HepG2 (cell line): ENCODE measurements around the gene ORC3. TPM values are rescaled to one million over a fixed set of nuclear protein-coding genes. Genes with fewer than 3 reads are reported as not detected.

Source experiments
- ATM ChIP-seq: fragments of 450-650 bp; IDR thresholded peaks from 2 replicates; pipeline ENCODE4 v1.7.1; 2017; ENCODE audit warnings: mild to moderate bottlenecking, borderline replicate concordance
- CBX1 ChIP-seq: IDR thresholded peaks from one replicate; pipeline ENCODE4 v1.6.1; 2016; ENCODE audit warnings: antibody characterized with exemption, low read depth
- CBX2 ChIP-seq, 2 experiments: fragments of 200-600 bp in 1 of 2; sonication (generic); formaldehyde crosslinking in 1 of 2; IDR thresholded peaks; 2 replicates each; pipeline versions ENCODE4 v1.7.0 to v1.8.1; 2018 to 2022; ENCODE audit warnings: low read depth in 2 of 2, low read length in 1 of 2, mild to moderate bottlenecking in 1 of 2, missing genetic modification reagents in 1 of 2
- CCDC6 ChIP-seq: sonication (generic); formaldehyde crosslinking; IDR thresholded peaks from 2 replicates; pipeline ENCODE4 v1.8.1; 2022; ENCODE audit warnings: mild to moderate bottlenecking, missing genetic modification reagents, moderate library complexity
- JDP2 ChIP-seq: sonication (generic); formaldehyde crosslinking; IDR thresholded peaks from 2 replicates; pipeline ENCODE4 v1.8.1; 2022; ENCODE audit warnings: missing genetic modification reagents, borderline replicate concordance
- JUNB ChIP-seq: sonication (generic); formaldehyde crosslinking; IDR thresholded peaks from 2 replicates; pipeline ENCODE4 v1.8.0; 2022; ENCODE audit warnings: missing genetic modification reagents, mild to moderate bottlenecking, borderline replicate concordance
- KDM4B ChIP-seq: sonication (generic); formaldehyde crosslinking; IDR thresholded peaks from 2 replicates; pipeline ENCODE4 v1.4.0; 2020; ENCODE audit warnings: missing genetic modification reagents
- MBNL3 ChIP-seq: fragments of 250-450 bp; sonication (Bioruptor Pico); conservative IDR thresholded peaks from 2 replicates; pipeline ENCODE4 v1.8.0; 2022; ENCODE audit warnings: mild to moderate bottlenecking, inconsistent platforms
- NFATC3 ChIP-seq: sonication (generic); formaldehyde crosslinking; IDR thresholded peaks from 2 replicates; pipeline ENCODE4 v1.5.1; 2020; ENCODE audit warnings: mild to moderate bottlenecking, missing genetic modification reagents
- SMARCC2 ChIP-seq: fragments of 450-650 bp; IDR thresholded peaks from 2 replicates; pipeline ENCODE4 v1.6.1; 2017; ENCODE audit warnings: antibody characterized with exemption, mild to moderate bottlenecking
- SNRNP70 ChIP-seq: fragments of 200-400 bp; formaldehyde crosslinking; IDR thresholded peaks from 2 replicates; pipeline ENCODE4 v1.6.1; 2017; ENCODE audit warnings: mild to moderate bottlenecking, low read depth, low read length, moderate library complexity
- SP140L ChIP-seq: sonication (generic); formaldehyde crosslinking; IDR thresholded peaks from 2 replicates; pipeline ENCODE4 v1.4.0; 2020; ENCODE audit warnings: missing genetic modification reagents, borderline replicate concordance
- SRF ChIP-seq: IDR thresholded peaks from 2 replicates; pipeline ENCODE4 v1.6.1; 2011; ENCODE audit warnings: mild to moderate bottlenecking, low read depth, low read length, moderate library complexity
- TBP ChIP-seq: sonication (generic); formaldehyde crosslinking; IDR thresholded peaks from 2 replicates; pipeline ENCODE4 v1.5.0; 2020; ENCODE audit warnings: missing genetic modification reagents
- ZBTB1 ChIP-seq: sonication (generic); formaldehyde crosslinking; IDR thresholded peaks from 2 replicates; pipeline ENCODE4 v1.4.0; 2020; ENCODE audit warnings: missing genetic modification reagents, borderline replicate concordance
- ZFYVE20 ChIP-seq: sonication (generic); formaldehyde crosslinking; IDR thresholded peaks from 2 replicates; pipeline ENCODE4 v1.8.0; 2023; ENCODE audit warnings: low read depth, mild to moderate bottlenecking, moderate library complexity, missing genetic modification reagents, borderline replicate concordance
- ZNF382 ChIP-seq: sonication (generic); formaldehyde crosslinking; IDR thresholded peaks from 2 replicates; pipeline ENCODE4 v1.5.0; 2020; ENCODE audit warnings: missing genetic modification reagents, mild to moderate bottlenecking, borderline replicate concordance
- ZNF569 ChIP-seq: sonication (generic); formaldehyde crosslinking; IDR thresholded peaks from 2 replicates; pipeline ENCODE4 v1.5.0; 2020; ENCODE audit warnings: mild to moderate bottlenecking, missing genetic modification reagents, moderate library complexity, borderline replicate concordance
- polyA plus RNA-seq, 8 experiments: library from polyadenylated mRNA; depleted of rRNA in 3 of 8; stranded (reverse) in 7 of 8; unstranded in 1 of 8; fragments of >200 nt; fragmentation: Illumina TruSeq in 4 of 8; extraction: Trizol in 4 of 8; gene quantifications; 2 replicates each; pipeline versions ENCODE4 v1.2.1 to v1.2.3, GENCODE V29; 2011 to 2016; ENCODE audit warnings: low read depth in 4 of 8, missing spikeins in 1 of 8, mixed read lengths in 1 of 8; ENCODE audit not compliant: insufficient read depth in 1 of 8
- total RNA-seq, 5 experiments: library from RNA; depleted of rRNA; stranded (reverse); fragments of >200 nt; fragmentation: Illumina TruSeq; extraction: Trizol; gene quantifications; 2 replicates each; pipeline ENCODE4 v1.2.3, GENCODE V29; 2016; ENCODE audit warnings: low read depth in 1 of 5
- TF ChIP-seq, protein P1 (sequence below): sonication (generic); formaldehyde crosslinking; IDR thresholded peaks from 2 replicates; pipeline ENCODE4 v1.9.0; 2022; ENCODE audit warnings: missing genetic modification reagents, mild to moderate bottlenecking, borderline replicate concordance
- TF ChIP-seq, protein P2 (sequence below): sonication (generic); formaldehyde crosslinking; IDR thresholded peaks from 2 replicates; pipeline ENCODE4 v1.5.1; 2020; ENCODE audit warnings: missing genetic modification reagents, mild to moderate bottlenecking, borderline replicate concordance
- TF ChIP-seq, protein P3 (sequence below): IDR thresholded peaks from 2 replicates; pipeline ENCODE4 v1.6.1; 2016; ENCODE audit warnings: low read depth, missing genetic modification reagents, missing compliant biosample characterization

The ORC3 gene
- total and polyA plus RNA-seq, 2 of the 13 experiments (the other 11 are each of a cell fraction or from before 2014, with no cell fraction given) = 21.8 to 43.5 TPM

DNA sequence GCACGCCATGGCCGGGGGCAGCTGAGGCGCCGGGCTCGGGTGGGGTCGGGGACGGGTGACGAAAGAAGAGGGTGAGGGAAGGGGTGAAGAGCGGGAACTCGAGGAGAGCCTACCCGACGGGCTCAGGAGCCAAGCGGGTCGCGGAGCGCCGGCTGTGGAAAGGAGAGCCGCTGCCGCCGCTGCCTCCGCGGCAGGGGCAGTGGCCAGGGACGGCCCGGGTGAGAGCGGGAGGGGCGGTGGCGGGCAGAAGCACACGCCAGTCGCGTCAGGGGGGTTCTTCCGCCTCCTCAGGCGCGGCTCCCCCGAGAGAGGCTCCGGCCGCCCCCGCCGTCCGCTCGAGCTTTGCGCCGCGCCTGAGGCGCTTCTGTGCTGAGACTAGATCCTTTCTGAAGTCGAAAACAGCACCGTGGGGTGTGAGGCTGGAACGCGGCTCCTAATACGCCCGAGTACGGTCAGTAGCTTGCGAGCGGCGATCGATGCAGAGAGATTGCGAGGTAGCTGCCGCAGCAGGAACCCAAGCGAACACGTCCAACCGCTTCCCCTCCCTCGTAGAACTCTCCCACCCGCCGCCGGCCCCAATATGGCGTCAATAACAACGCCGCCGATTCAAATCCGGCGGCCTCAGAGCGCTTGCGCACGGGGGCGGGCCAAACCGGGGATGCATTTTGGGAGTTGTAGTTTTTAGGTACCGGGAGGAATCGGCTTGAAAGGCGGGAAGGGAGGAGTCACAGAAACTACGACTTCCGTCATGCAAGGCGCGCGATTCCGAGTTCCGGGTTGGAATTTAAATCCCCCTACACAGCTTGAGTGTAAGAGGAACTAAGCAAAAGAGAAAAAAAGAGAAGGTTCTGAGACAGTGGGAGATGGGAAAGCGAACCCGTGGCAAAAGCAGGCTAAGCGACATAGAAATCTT, 112.0 kb downstream of the ORC3 start, which contains the start of gene AKIRIN2 (continued):
- peak; percentile 26 for TF ChIP-seq CBX1
- TF ChIP-seq ATM = no peak
- TF ChIP-seq ZFYVE20 (CRISPR knock-in tag) = no peak
- TF ChIP-seq JDP2 (CRISPR knock-in tag) = no peak
- no peak for TF ChIP-seq MBNL3
- TF ChIP-seq, protein P1, sequence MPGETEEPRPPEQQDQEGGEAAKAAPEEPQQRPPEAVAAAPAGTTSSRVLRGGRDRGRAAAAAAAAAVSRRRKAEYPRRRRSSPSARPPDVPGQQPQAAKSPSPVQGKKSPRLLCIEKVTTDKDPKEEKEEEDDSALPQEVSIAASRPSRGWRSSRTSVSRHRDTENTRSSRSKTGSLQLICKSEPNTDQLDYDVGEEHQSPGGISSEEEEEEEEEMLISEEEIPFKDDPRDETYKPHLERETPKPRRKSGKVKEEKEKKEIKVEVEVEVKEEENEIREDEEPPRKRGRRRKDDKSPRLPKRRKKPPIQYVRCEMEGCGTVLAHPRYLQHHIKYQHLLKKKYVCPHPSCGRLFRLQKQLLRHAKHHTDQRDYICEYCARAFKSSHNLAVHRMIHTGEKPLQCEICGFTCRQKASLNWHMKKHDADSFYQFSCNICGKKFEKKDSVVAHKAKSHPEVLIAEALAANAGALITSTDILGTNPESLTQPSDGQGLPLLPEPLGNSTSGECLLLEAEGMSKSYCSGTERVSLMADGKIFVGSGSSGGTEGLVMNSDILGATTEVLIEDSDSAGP (CRISPR knock-in tag) = peak; percentile 81
- no peak for TF ChIP-seq NFATC3 (CRISPR knock-in tag)
- no peak for TF ChIP-seq ZBTB1 (CRISPR knock-in tag)
- no peak for TF ChIP-seq CBX2 (IDR thresholded peaks at IDR 0.05; ENCODE audit: low read depth, low read length)
- TF ChIP-seq CBX2 (CRISPR knock-in tag; IDR thresholded peaks at IDR 0.05; ENCODE audit: low read depth) = no peak
- no peak for TF ChIP-seq SMARCC2
- TF ChIP-seq ZNF569 (CRISPR knock-in tag) = no peak
- TF ChIP-seq TBP (CRISPR knock-in tag) = no peak
- TF ChIP-seq SNRNP70 = no peak
- peak; percentile 66; the same call in 1 of the 2 replicates for TF ChIP-seq CCDC6 (CRISPR knock-in tag)
- TF ChIP-seq, protein P2, sequence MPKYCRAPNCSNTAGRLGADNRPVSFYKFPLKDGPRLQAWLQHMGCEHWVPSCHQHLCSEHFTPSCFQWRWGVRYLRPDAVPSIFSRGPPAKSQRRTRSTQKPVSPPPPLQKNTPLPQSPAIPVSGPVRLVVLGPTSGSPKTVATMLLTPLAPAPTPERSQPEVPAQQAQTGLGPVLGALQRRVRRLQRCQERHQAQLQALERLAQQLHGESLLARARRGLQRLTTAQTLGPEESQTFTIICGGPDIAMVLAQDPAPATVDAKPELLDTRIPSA (CRISPR knock-in tag) = no peak; the same call in 1 of the 2 replicates
- no peak for TF ChIP-seq ZNF382 (CRISPR knock-in tag)
- TF ChIP-seq, protein P3, sequence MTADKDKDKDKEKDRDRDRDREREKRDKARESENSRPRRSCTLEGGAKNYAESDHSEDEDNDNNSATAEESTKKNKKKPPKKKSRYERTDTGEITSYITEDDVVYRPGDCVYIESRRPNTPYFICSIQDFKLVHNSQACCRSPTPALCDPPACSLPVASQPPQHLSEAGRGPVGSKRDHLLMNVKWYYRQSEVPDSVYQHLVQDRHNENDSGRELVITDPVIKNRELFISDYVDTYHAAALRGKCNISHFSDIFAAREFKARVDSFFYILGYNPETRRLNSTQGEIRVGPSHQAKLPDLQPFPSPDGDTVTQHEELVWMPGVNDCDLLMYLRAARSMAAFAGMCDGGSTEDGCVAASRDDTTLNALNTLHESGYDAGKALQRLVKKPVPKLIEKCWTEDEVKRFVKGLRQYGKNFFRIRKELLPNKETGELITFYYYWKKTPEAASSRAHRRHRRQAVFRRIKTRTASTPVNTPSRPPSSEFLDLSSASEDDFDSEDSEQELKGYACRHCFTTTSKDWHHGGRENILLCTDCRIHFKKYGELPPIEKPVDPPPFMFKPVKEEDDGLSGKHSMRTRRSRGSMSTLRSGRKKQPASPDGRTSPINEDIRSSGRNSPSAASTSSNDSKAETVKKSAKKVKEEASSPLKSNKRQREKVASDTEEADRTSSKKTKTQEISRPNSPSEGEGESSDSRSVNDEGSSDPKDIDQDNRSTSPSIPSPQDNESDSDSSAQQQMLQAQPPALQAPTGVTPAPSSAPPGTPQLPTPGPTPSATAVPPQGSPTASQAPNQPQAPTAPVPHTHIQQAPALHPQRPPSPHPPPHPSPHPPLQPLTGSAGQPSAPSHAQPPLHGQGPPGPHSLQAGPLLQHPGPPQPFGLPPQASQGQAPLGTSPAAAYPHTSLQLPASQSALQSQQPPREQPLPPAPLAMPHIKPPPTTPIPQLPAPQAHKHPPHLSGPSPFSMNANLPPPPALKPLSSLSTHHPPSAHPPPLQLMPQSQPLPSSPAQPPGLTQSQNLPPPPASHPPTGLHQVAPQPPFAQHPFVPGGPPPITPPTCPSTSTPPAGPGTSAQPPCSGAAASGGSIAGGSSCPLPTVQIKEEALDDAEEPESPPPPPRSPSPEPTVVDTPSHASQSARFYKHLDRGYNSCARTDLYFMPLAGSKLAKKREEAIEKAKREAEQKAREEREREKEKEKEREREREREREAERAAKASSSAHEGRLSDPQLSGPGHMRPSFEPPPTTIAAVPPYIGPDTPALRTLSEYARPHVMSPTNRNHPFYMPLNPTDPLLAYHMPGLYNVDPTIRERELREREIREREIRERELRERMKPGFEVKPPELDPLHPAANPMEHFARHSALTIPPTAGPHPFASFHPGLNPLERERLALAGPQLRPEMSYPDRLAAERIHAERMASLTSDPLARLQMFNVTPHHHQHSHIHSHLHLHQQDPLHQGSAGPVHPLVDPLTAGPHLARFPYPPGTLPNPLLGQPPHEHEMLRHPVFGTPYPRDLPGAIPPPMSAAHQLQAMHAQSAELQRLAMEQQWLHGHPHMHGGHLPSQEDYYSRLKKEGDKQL (CRISPR knock-in tag) = no peak; the same call in 1 of the 2 replicates
- TF ChIP-seq SRF = peak; percentile 42; the same call in 1 of the 2 replicates
- TF ChIP-seq JUNB (CRISPR knock-in tag) = no peak
- no peak for TF ChIP-seq SP140L (CRISPR knock-in tag)
- TF ChIP-seq KDM4B = peak; percentile 77
